ENCODE results near the gene NAB2. TPM values are rescaled to one million over a fixed set of nuclear protein-coding genes. Genes with fewer than 3 reads are reported as not detected.

The NAB2 gene
- total and polyA plus RNA-seq, 9 of the 15 experiments (the other 6 are each of a cell fraction or from before 2014, with no cell fraction given) = 0.45 to 40.9 (median 20.4) TPM

DNA sequence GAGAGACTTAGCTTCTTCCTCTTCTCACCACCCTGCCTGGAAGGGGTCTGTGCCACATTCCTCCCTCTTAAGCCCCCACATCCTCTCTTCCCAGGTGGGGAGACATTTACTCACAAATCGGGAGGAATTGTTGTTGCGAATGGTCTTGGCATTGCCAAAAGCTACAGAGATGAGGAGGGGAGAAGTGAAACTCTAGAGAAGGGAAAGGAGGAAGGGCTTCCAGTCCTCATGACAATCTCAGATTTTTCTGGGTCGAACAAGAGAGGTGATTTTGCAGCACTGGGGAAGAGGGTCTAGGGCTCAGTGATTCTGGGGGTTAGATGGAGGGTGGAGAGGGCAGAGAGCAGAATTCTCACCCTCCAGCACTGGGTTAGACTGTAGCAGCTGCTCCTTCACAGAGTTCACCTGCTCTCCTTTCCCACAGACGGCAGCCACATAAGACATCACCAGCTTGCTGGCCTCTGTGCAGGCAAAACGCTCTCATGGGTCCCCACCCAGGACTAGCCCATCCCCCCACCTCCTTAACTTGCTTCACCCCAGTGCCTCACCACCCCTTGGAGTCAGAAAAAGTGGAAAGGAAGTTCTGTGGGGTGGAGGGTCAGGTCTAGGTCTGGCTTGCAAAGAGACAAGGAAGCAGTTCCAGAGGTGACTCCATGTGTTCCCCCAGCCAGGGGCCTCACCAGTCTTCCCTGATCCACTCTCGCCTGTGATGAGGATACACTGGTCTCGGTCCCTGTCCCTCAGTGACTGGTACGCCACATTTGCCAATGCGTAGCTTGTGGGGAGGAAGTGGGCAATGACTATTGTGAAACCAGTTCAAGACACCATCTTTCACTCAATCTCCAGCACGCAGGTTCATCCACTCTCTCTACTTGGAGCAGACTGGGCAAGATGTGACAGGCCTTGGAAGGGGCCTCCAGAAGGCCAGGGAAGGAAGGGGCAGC, 41.7 kb upstream of the NAB2 start:
- in situ Hi-C loops (cut with MboI) = no loop called here
- DNase-seq (ENCODE audit: extremely low read depth in 1 of 4, low spot score in 3 of 4) = no peak
- intact Hi-C loops (cut with micrococcal nuclease) = no loop called here

More for the DNA sequence above, 41.7 kb upstream of the NAB2 start:
- ChIA-PET CTCF (ENCODE audit: low intra/inter-chr PET ratio) (no interaction called here), POLR2A (interaction anchor here (0.7 to 4.9 kb wide), 6 partner anchors 12 to 231 kb away, joined by 3 to 18 read pairs (median 3); partner anchors contain the start of gene TAC3)
- Histone ChIP-seq H4K20me1 (replicated peaks; ENCODE audit: control insufficient read depth, insufficient read depth, low read length) (no peaks in the 10 kb centered on the region; the same call in 1 of the 2 replicates), H3K9ac (ENCODE audit: insufficient read depth in 1 of 2, low read depth in 2 of 2, low read length in 2 of 2) (no peak overlapping the region), H3K27me3 (ENCODE audit: control insufficient read depth in 2 of 2, insufficient read depth in 2 of 2, low read length in 2 of 2) (peaks cover 15 to 16% of the 10 kb centered on the region in 2 experiments; a peak in 4 of 5 replicates), H3K4me2 (ENCODE audit: insufficient read depth, low read length) (no peak overlapping the region), H2AFZ (ENCODE audit: low read depth, low read length) (no peak overlapping the region), H3K4me3 (no peak overlapping the region), H3K27ac (ENCODE audit: extremely low read depth, low read depth, low read length) (no peak overlapping the region), H3K36me3 (ENCODE audit: control insufficient read depth, insufficient read depth, low read length) (no peaks in the 10 kb centered on the region), H3K79me2 (ENCODE audit: control insufficient read depth, insufficient read depth, low read length) (no peaks in the 10 kb centered on the region), H3K9me3 (replicated peaks; ENCODE audit: control insufficient read depth, insufficient read depth, low read depth, low read length) (no peaks in the 10 kb centered on the region), H3K9me1 (ENCODE audit: control insufficient read depth, insufficient read depth, low read length) (no peaks in the 10 kb centered on the region), H3K4me1 (replicated peaks in 1 of 2; ENCODE audit: control insufficient read depth in 2 of 2, insufficient read depth in 2 of 2, low read length in 2 of 2) (peaks cover 0 to 3% of the 10 kb centered on the region in 2 experiments; a peak in 1 of 5 replicates)
- BruUV-seq (replicated peaks) = no TSS peak
- FAIRE-seq = no peak
- WGBS (ENCODE audit: insufficient coverage, low coverage, missing lambda C conversion rate) = 8% methylated on average over 10 of the region's 10 CpGs
- TF ChIP-seq HMG20B (CRISPR knock-in tag; IDR thresholded peaks at IDR 0.05) (no peak), SP2 (IDR thresholded peaks at IDR 0.05; ENCODE audit: extremely low read depth, low read depth, low read length, poor library complexity, severe bottlenecking) (no peak), MAFK (IDR thresholded peaks at IDR 0.05; ENCODE audit: low read length) (no peak), GTF2F1 (IDR thresholded peaks at IDR 0.05; ENCODE audit: low read depth, low read length) (no peak), POLR3A (IDR thresholded peaks at IDR 0.05; ENCODE audit: borderline replicate concordance, extremely low read depth, insufficient read depth, insufficient read length) (no peak), MXI1 (IDR thresholded peaks at IDR 0.05; ENCODE audit: low read depth, low read length) (no peak), TRIM24 (IDR thresholded peaks at IDR 0.05) (no peak), NRF1 (conservative IDR thresholded peaks at IDR 0.05 in 1 of 2, IDR thresholded peaks at IDR 0.05 in 1 of 2) (no peak), TBL1XR1 (IDR thresholded peaks at IDR 0.05; ENCODE audit: low read length in 2 of 2) (no peak), ZNF785 (CRISPR knock-in tag; IDR thresholded peaks at IDR 0.05) (no peak), PHF8 (IDR thresholded peaks at IDR 0.05; ENCODE audit: borderline replicate concordance, low read length) (no peak), KAT8 (IDR thresholded peaks at IDR 0.05; ENCODE audit: low read depth) (no peak)
- TF ChIP-seq, protein P1, sequence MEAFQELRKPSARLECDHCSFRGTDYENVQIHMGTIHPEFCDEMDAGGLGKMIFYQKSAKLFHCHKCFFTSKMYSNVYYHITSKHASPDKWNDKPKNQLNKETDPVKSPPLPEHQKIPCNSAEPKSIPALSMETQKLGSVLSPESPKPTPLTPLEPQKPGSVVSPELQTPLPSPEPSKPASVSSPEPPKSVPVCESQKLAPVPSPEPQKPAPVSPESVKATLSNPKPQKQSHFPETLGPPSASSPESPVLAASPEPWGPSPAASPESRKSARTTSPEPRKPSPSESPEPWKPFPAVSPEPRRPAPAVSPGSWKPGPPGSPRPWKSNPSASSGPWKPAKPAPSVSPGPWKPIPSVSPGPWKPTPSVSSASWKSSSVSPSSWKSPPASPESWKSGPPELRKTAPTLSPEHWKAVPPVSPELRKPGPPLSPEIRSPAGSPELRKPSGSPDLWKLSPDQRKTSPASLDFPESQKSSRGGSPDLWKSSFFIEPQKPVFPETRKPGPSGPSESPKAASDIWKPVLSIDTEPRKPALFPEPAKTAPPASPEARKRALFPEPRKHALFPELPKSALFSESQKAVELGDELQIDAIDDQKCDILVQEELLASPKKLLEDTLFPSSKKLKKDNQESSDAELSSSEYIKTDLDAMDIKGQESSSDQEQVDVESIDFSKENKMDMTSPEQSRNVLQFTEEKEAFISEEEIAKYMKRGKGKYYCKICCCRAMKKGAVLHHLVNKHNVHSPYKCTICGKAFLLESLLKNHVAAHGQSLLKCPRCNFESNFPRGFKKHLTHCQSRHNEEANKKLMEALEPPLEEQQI (IDR thresholded peaks at IDR 0.05) = no peak
- no peak for ATAC-seq

All from K562 (cell line).